Activated naive CD8-positive, alpha-beta T cell (primary cell): ENCODE results near the gene PLIN1.

ENCODE experiments used
- H3K27ac Mint-ChIP-seq: one replicate; pipeline ENCODE4 v1.8.0; 2021; ENCODE audit warnings: mixed read lengths
- H3K27me3 Mint-ChIP-seq: one replicate; pipeline ENCODE4 v1.8.0; 2021; ENCODE audit warnings: mixed read lengths
- H3K36me3 Mint-ChIP-seq: one replicate; pipeline ENCODE4 v1.8.0; 2021; ENCODE audit warnings: mixed read lengths
- H3K4me1 Mint-ChIP-seq: one replicate; pipeline ENCODE4 v1.8.0; 2021; ENCODE audit warnings: low read depth, mixed read lengths
- H3K4me3 Mint-ChIP-seq: one replicate; pipeline ENCODE4 v1.8.0; 2021; ENCODE audit warnings: mild to moderate bottlenecking, mixed read lengths
- H3K9me3 Mint-ChIP-seq: one replicate; pipeline ENCODE4 v1.8.0; 2021; ENCODE audit warnings: low read depth, mixed read lengths

PLIN1 gene

GRCh38 chr15:89665449-89666181, 13.6 kb downstream of the PLIN1 start:
- H3K4me3 Mint-ChIP-seq, result no peak overlapping the region
- H3K9me3 Mint-ChIP-seq, result no peaks in the 10 kb centered on the region
- no peak overlapping the region for H3K27ac Mint-ChIP-seq
- H3K4me1 Mint-ChIP-seq, result peaks cover 4% of the 10 kb centered on the region
- no peaks in the 10 kb centered on the region for H3K36me3 Mint-ChIP-seq
- peaks cover 16% of the 10 kb centered on the region for H3K27me3 Mint-ChIP-seq

GRCh38 chr15:89664441-89665350, 14.5 kb downstream of the PLIN1 start:
- Mint-ChIP-seq H3K27me3 (peaks cover 17% of the 10 kb centered on the region), H3K27ac (no peak overlapping the region), H3K4me3 (peak overlapping the region; percentile 44), H3K4me1 (peaks cover 4% of the 10 kb centered on the region), H3K9me3 (no peaks in the 10 kb centered on the region), H3K36me3 (no peaks in the 10 kb centered on the region)

- Mint-ChIP-seq H3K4me1 (peaks cover 4% of the 10 kb centered on the region), H3K9me3 (no peaks in the 10 kb centered on the region), H3K27me3 (peaks cover 23% of the 10 kb centered on the region), H3K4me3 (no peak overlapping the region), H3K27ac (no peak overlapping the region), H3K36me3 (no peaks in the 10 kb centered on the region)
Observed at GRCh38 chr15:89662893-89663626, 16.1 kb downstream of the PLIN1 start.

GRCh38 chr15:89660556-89660955, 18.6 kb downstream of the PLIN1 start:
- Mint-ChIP-seq H3K9me3 (no peaks in the 10 kb centered on the region), H3K4me1 (peaks cover 10% of the 10 kb centered on the region), H3K27ac (no peak overlapping the region), H3K27me3 (peaks cover 38% of the 10 kb centered on the region), H3K4me3 (no peak overlapping the region), H3K36me3 (no peaks in the 10 kb centered on the region)

- peaks cover 13% of the 10 kb centered on the region for H3K4me1 Mint-ChIP-seq
- no peaks in the 10 kb centered on the region for H3K36me3 Mint-ChIP-seq
- no peaks in the 10 kb centered on the region for H3K9me3 Mint-ChIP-seq
- no peak overlapping the region for H3K27ac Mint-ChIP-seq
- no peak overlapping the region for H3K4me3 Mint-ChIP-seq
- H3K27me3 Mint-ChIP-seq, result peaks cover 36% of the 10 kb centered on the region
Observed at GRCh38 chr15:89659295-89659694, 19.9 kb downstream of the PLIN1 start.

GRCh38 chr15:89657686-89658200, 21.4 kb downstream of the PLIN1 start:
- Mint-ChIP-seq H3K4me1 (peaks cover 13% of the 10 kb centered on the region), H3K36me3 (no peaks in the 10 kb centered on the region), H3K4me3 (no peak overlapping the region), H3K27ac (no peak overlapping the region), H3K27me3 (peaks cover 40% of the 10 kb centered on the region), H3K9me3 (no peaks in the 10 kb centered on the region)

GRCh38 chr15:89656116-89656815, 22.9 kb downstream of the PLIN1 start:
- Mint-ChIP-seq H3K36me3 (no peaks in the 10 kb centered on the region), H3K4me1 (peaks cover 13% of the 10 kb centered on the region), H3K27me3 (peaks cover 38% of the 10 kb centered on the region), H3K4me3 (peak overlapping the region; percentile 84), H3K27ac (no peak overlapping the region), H3K9me3 (no peaks in the 10 kb centered on the region)

GRCh38 chr15:89654847-89655805, 24.0 kb downstream of the PLIN1 start, which contains the start of gene KIF7:
KIF7 (minus strand) TSS chr15:89655467; CDS start chr15:89652930, 2,537 bp downstream.
- Mint-ChIP-seq H3K27ac (peak within 1 kb of the TSS; percentile 28), H3K4me1 (peaks cover 13% of the 10 kb centered on the region), H3K9me3 (no peaks in the 10 kb centered on the region), H3K36me3 (no peaks in the 10 kb centered on the region), H3K4me3 (peak within 1 kb of the TSS; percentile 84), H3K27me3 (peaks cover 38% of the 10 kb centered on the region)

- H3K36me3 Mint-ChIP-seq, result no peaks in the 10 kb centered on the region
- peaks cover 35% of the 10 kb centered on the region for H3K27me3 Mint-ChIP-seq
- H3K27ac Mint-ChIP-seq, result no peak overlapping the region
- peaks cover 13% of the 10 kb centered on the region for H3K4me1 Mint-ChIP-seq
- peak overlapping the region; percentile 82 for H3K4me3 Mint-ChIP-seq
- H3K9me3 Mint-ChIP-seq, result no peaks in the 10 kb centered on the region
Observed at GRCh38 chr15:89654301-89654761, 24.8 kb downstream of the PLIN1 start.

- no peaks in the 10 kb centered on the region for H3K36me3 Mint-ChIP-seq
- H3K27me3 Mint-ChIP-seq, result peaks cover 31% of the 10 kb centered on the region
- H3K9me3 Mint-ChIP-seq, result no peaks in the 10 kb centered on the region
- peak overlapping the region; percentile 32 for H3K4me3 Mint-ChIP-seq
- no peak overlapping the region for H3K27ac Mint-ChIP-seq
- peaks cover 13% of the 10 kb centered on the region for H3K4me1 Mint-ChIP-seq
Observed at GRCh38 chr15:89653578-89653977, 25.6 kb downstream of the PLIN1 start.

- Mint-ChIP-seq H3K36me3 (no peaks in the 10 kb centered on the region), H3K4me1 (peaks cover 13% of the 10 kb centered on the region), H3K27me3 (peaks cover 29% of the 10 kb centered on the region), H3K4me3 (no peak overlapping the region), H3K9me3 (no peaks in the 10 kb centered on the region), H3K27ac (no peak overlapping the region)
Observed at GRCh38 chr15:89652666-89653065, 26.5 kb downstream of the PLIN1 start.

- Mint-ChIP-seq H3K9me3 (no peaks in the 10 kb centered on the region), H3K27ac (no peak overlapping the region), H3K36me3 (no peaks in the 10 kb centered on the region), H3K4me1 (peaks cover 13% of the 10 kb centered on the region), H3K27me3 (peaks cover 26% of the 10 kb centered on the region), H3K4me3 (no peak overlapping the region)
Observed at GRCh38 chr15:89652131-89652530, 27.0 kb downstream of the PLIN1 start.

GRCh38 chr15:89649716-89650115, 29.5 kb downstream of the PLIN1 start:
- no peak overlapping the region for H3K4me3 Mint-ChIP-seq
- H3K36me3 Mint-ChIP-seq, result no peaks in the 10 kb centered on the region
- H3K27me3 Mint-ChIP-seq, result peaks cover 15% of the 10 kb centered on the region
- H3K4me1 Mint-ChIP-seq, result peaks cover 5% of the 10 kb centered on the region
- H3K9me3 Mint-ChIP-seq, result no peaks in the 10 kb centered on the region
- no peak overlapping the region for H3K27ac Mint-ChIP-seq
